ENCODE measurements around the gene NCBP1. TPM values are rescaled to one million over a fixed set of nuclear protein-coding genes. Genes with fewer than 3 reads are reported as not detected.

Gene NCBP1
- total and polyA plus RNA-seq, 2 experiments from 2014 or later = 22.6 to 33.0 TPM

DNA sequence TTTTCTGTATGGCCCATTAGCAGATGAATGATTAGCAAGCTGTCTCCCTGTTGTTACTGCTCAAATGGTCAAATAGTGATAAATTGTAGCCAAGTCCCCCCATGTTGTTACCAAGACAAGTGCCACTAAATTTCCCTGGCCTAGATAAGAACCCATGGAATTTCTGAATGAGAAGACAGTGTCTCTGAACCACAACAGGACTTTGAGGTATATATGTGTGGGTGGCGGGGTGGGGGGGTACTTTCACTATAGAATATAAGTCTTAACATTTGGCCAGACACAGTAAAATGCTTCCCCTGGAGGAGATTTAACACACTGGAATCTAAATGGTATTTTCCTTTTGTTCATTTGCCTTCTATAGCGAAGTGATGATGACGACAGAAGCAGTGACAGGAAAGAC, 34.9 kb downstream of the NCBP1 start:
- 98% methylated on average over 3 of the region's 3 CpGs for WGBS (ENCODE audit: low lambda C conversion rate, missing lambda C conversion rate)
- Histone ChIP-seq H3K27me3 (no peaks in the 10 kb centered on the region), H2AFZ (no peak overlapping the region), H3K27ac (no peak overlapping the region), H3K36me3 (replicated peaks; ENCODE audit: insufficient read depth, low read depth) (no peaks in the 10 kb centered on the region), H4K20me1 (ENCODE audit: insufficient read depth, poor library complexity, severe bottlenecking) (no peaks in the 10 kb centered on the region), H3K4me2 (no peak overlapping the region), H3K4me1 (ENCODE audit: insufficient read depth) (no peaks in the 10 kb centered on the region), H3K9me2 (replicated peaks; ENCODE audit: insufficient read depth) (no peaks in the 10 kb centered on the region), H3K4me3 (no peak overlapping the region), H3K9me3 (ENCODE audit: low read depth) (no peaks in the 10 kb centered on the region), H3K79me2 (no peaks in the 10 kb centered on the region)
- DNase-seq (ENCODE audit: low spot score) = no peak
- TF ChIP-seq EZH2phosphoT487 (IDR thresholded peaks at IDR 0.05; ENCODE audit: low read depth, severe bottlenecking, unreplicated experiment) (no peak), EZH2 (IDR thresholded peaks at IDR 0.05; ENCODE audit: borderline replicate concordance) (no peak)
- TF ChIP-seq, protein P1, sequence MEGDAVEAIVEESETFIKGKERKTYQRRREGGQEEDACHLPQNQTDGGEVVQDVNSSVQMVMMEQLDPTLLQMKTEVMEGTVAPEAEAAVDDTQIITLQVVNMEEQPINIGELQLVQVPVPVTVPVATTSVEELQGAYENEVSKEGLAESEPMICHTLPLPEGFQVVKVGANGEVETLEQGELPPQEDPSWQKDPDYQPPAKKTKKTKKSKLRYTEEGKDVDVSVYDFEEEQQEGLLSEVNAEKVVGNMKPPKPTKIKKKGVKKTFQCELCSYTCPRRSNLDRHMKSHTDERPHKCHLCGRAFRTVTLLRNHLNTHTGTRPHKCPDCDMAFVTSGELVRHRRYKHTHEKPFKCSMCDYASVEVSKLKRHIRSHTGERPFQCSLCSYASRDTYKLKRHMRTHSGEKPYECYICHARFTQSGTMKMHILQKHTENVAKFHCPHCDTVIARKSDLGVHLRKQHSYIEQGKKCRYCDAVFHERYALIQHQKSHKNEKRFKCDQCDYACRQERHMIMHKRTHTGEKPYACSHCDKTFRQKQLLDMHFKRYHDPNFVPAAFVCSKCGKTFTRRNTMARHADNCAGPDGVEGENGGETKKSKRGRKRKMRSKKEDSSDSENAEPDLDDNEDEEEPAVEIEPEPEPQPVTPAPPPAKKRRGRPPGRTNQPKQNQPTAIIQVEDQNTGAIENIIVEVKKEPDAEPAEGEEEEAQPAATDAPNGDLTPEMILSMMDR (IDR thresholded peaks at IDR 0.05; ENCODE audit: poor library complexity) = no peak

DNA sequence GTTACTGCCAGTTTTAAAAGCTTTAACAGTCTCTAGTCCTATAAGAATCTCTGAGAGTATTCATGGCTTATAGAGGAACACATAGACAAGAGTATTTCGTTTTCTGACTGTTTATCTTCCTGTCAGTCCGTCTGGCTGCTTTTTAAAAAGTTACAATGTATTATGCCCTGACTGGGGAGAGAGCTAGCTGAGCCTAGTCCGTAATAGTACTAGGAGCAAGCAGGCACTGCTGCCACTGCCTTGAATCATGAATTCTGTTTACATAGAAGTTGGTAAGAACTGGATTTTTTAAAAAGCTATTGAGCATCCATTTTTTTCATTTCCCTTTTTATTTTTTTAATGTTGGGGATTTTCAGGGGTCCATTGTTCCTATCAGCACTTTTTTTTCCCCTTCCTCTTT, 37.0 kb downstream of the NCBP1 start:
- no peaks in the 10 kb centered on the region for H4K20me1 ChIP-seq (ENCODE audit: insufficient read depth, poor library complexity, severe bottlenecking)
- no peak overlapping the region for H2AFZ ChIP-seq
- H3K4me2 ChIP-seq = no peak overlapping the region
- no peak for DNase-seq (ENCODE audit: low spot score)
- H3K4me1 ChIP-seq (ENCODE audit: insufficient read depth) = no peaks in the 10 kb centered on the region
- H3K9me2 ChIP-seq (replicated peaks; ENCODE audit: insufficient read depth) = no peaks in the 10 kb centered on the region
- H3K9me3 ChIP-seq (ENCODE audit: low read depth) = no peaks in the 10 kb centered on the region
- WGBS (ENCODE audit: low lambda C conversion rate, missing lambda C conversion rate) = 93% methylated on average over 3 of the region's 3 CpGs
- H3K36me3 ChIP-seq (replicated peaks; ENCODE audit: insufficient read depth, low read depth) = no peaks in the 10 kb centered on the region
- H3K79me2 ChIP-seq = no peaks in the 10 kb centered on the region
- H3K4me3 ChIP-seq = no peak overlapping the region
- no peak overlapping the region for H3K27ac ChIP-seq
- TF ChIP-seq EZH2 (IDR thresholded peaks at IDR 0.05; ENCODE audit: borderline replicate concordance) = no peak
- TF ChIP-seq, protein P1 (IDR thresholded peaks at IDR 0.05; ENCODE audit: poor library complexity) = no peak
- no peak for TF ChIP-seq EZH2phosphoT487 (IDR thresholded peaks at IDR 0.05; ENCODE audit: low read depth, severe bottlenecking, unreplicated experiment)
- H3K27me3 ChIP-seq = no peaks in the 10 kb centered on the region

DNA sequence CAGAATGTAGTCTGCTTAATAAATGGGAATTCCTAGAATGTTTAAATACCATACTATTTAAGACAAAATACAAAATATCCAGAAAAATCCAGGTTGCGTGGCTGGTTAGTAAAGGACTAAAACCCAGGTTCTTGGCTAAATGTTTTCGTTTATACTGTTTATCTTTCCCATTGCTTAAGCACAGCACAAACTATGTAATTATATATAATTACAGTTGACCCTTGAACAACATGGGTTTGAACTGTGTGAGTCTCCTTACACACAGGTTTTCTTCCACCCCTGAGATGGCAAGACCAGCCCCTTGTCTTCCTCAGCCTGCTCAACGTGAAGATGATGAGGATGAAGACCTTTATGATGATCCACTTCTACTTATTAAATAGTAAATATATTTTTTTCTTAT, 38.8 kb downstream of the NCBP1 start:
- Histone ChIP-seq H2AFZ (no peak overlapping the region), H4K20me1 (ENCODE audit: insufficient read depth, poor library complexity, severe bottlenecking) (no peaks in the 10 kb centered on the region), H3K4me3 (no peak overlapping the region), H3K27ac (no peak overlapping the region), H3K36me3 (replicated peaks; ENCODE audit: insufficient read depth, low read depth) (no peaks in the 10 kb centered on the region), H3K27me3 (no peaks in the 10 kb centered on the region), H3K4me2 (no peak overlapping the region), H3K79me2 (no peaks in the 10 kb centered on the region), H3K9me2 (replicated peaks; ENCODE audit: insufficient read depth) (no peaks in the 10 kb centered on the region), H3K9me3 (ENCODE audit: low read depth) (no peaks in the 10 kb centered on the region), H3K4me1 (ENCODE audit: insufficient read depth) (no peaks in the 10 kb centered on the region)
- no peak for DNase-seq (ENCODE audit: low spot score)
- TF ChIP-seq EZH2phosphoT487 (IDR thresholded peaks at IDR 0.05; ENCODE audit: low read depth, severe bottlenecking, unreplicated experiment) = no peak
- 81% methylated on average over 3 of the region's 3 CpGs for WGBS (ENCODE audit: low lambda C conversion rate, missing lambda C conversion rate)

- H3K4me1 ChIP-seq (ENCODE audit: insufficient read depth) = no peaks in the 10 kb centered on the region
- TF ChIP-seq EZH2 (IDR thresholded peaks at IDR 0.05; ENCODE audit: borderline replicate concordance) (no peak), EZH2phosphoT487 (IDR thresholded peaks at IDR 0.05; ENCODE audit: low read depth, severe bottlenecking, unreplicated experiment) (no peak)
- TF ChIP-seq, protein P1 (IDR thresholded peaks at IDR 0.05; ENCODE audit: poor library complexity) = no peak
- WGBS (ENCODE audit: low lambda C conversion rate, missing lambda C conversion rate) = 90% methylated on average over 3 of the region's 3 CpGs
- H3K27me3 ChIP-seq = no peaks in the 10 kb centered on the region
- H3K4me2 ChIP-seq = no peak overlapping the region
- DNase-seq (ENCODE audit: low spot score) = no peak
- H3K9me3 ChIP-seq (ENCODE audit: low read depth) = no peaks in the 10 kb centered on the region
- H4K20me1 ChIP-seq (ENCODE audit: insufficient read depth, poor library complexity, severe bottlenecking) = no peaks in the 10 kb centered on the region
- no peak overlapping the region for H3K27ac ChIP-seq
- H3K4me3 ChIP-seq = no peak overlapping the region
- peaks cover 10% of the 10 kb centered on the region for H3K79me2 ChIP-seq
- no peaks in the 10 kb centered on the region for H3K36me3 ChIP-seq (replicated peaks; ENCODE audit: insufficient read depth, low read depth)
- H3K9me2 ChIP-seq (replicated peaks; ENCODE audit: insufficient read depth) = no peaks in the 10 kb centered on the region
- H2AFZ ChIP-seq = no peak overlapping the region
Measured at GRCh38 chr9:97673922-97674321, 40.3 kb downstream of the NCBP1 start.

Measured in hepatocyte (in vitro differentiated cells).